ENCODE results near the gene EIF5. TPM values are rescaled to one million over a fixed set of nuclear protein-coding genes. Genes with fewer than 3 reads are reported as not detected.

The EIF5 gene
- polyA plus RNA-seq, 3 donors, result 162 to 191 (median 163) TPM

DNA sequence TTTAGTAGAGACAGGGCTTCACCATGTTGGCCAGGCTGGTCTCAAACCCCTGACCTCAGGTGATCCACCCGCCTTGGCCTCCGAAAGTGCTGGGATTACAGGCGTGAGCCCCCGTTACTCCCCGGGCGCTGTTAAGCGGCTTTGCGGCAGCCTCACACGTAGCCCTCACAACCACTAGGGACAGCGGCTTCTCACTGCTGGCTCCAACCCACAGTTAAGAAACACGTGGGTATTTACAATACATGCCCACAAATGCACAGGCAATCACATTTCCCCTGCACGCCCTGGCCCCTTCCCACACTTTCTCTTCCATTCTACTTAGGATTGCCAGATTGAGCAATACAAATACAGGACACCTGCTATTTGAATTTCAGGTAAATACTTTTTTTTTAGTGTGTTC lies 37.0 kb upstream of the EIF5 start:
- no peaks in the 10 kb centered on the region for H3K9me3 ChIP-seq (replicated peaks in 1 of 2; ENCODE audit: control insufficient read depth in 1 of 2, insufficient read depth in 1 of 2, low read length in 2 of 2)
- WGBS (ENCODE audit: insufficient coverage), result 49% methylated on average over 4 of the region's 12 CpGs
- no peak overlapping the region for H3K9ac ChIP-seq (ENCODE audit: insufficient read depth, low read length, poor library complexity, severe bottlenecking)
- no peaks in the 10 kb centered on the region for H3K4me1 ChIP-seq (ENCODE audit: control insufficient read depth in 1 of 2, insufficient read depth in 2 of 2, low read length in 2 of 2)
- H3K36me3 Mint-ChIP-seq, result no peaks in the 10 kb centered on the region
- TF ChIP-seq, protein P1, sequence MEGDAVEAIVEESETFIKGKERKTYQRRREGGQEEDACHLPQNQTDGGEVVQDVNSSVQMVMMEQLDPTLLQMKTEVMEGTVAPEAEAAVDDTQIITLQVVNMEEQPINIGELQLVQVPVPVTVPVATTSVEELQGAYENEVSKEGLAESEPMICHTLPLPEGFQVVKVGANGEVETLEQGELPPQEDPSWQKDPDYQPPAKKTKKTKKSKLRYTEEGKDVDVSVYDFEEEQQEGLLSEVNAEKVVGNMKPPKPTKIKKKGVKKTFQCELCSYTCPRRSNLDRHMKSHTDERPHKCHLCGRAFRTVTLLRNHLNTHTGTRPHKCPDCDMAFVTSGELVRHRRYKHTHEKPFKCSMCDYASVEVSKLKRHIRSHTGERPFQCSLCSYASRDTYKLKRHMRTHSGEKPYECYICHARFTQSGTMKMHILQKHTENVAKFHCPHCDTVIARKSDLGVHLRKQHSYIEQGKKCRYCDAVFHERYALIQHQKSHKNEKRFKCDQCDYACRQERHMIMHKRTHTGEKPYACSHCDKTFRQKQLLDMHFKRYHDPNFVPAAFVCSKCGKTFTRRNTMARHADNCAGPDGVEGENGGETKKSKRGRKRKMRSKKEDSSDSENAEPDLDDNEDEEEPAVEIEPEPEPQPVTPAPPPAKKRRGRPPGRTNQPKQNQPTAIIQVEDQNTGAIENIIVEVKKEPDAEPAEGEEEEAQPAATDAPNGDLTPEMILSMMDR (IDR thresholded peaks at IDR 0.05), result no peak
- H3K4me2 ChIP-seq (replicated peaks; ENCODE audit: extremely low read depth, low read length, poor library complexity, severe bottlenecking), result no peak overlapping the region
- no peaks in the 10 kb centered on the region for H4K20me1 ChIP-seq (ENCODE audit: insufficient read depth, low read length)
- no peak overlapping the region for H3K27ac Mint-ChIP-seq
- peaks cover 10 to 18% (median 16%) of the 10 kb centered on the region in 3 donors for H3K27me3 Mint-ChIP-seq (ENCODE audit: low read depth in 3 of 3)
- no peak for DNase-seq
- no peak overlapping the region for H2AFZ ChIP-seq (ENCODE audit: insufficient read depth, low read depth, low read length, poor library complexity, severe bottlenecking)
- no peaks in the 10 kb centered on the region for H3K79me2 ChIP-seq (ENCODE audit: insufficient read depth, low read length)
- peaks cover 0 to 1% (median 0%) of the 10 kb centered on the region in 7 donors for H3K9me3 Mint-ChIP-seq
- no peaks in the 10 kb centered on the region for H3K36me3 ChIP-seq (replicated peaks in 1 of 2; ENCODE audit: control insufficient read depth in 1 of 2, insufficient read depth in 2 of 2, low read length in 2 of 2)
- intact Hi-C loops (cut with micrococcal nuclease), result loop anchor here in 1 of 2 donors (10.0 kb wide), 1 partner anchor 602 kb away; no protein-coding TSS in a partner anchor
- H3K27me3 ChIP-seq (ENCODE audit: control insufficient read depth in 2 of 2, insufficient read depth in 2 of 2, low read length in 2 of 2), result peaks cover 0 to 6% of the 10 kb centered on the region in 2 donors
- H3K4me3 Mint-ChIP-seq, result no peak overlapping the region
- H3K4me3 ChIP-seq (replicated peaks in 1 of 3; ENCODE audit: low read depth in 2 of 3, low read length in 3 of 3), result no peak overlapping the region
- H3K4me1 Mint-ChIP-seq, result no peaks in the 10 kb centered on the region
- H3K27ac ChIP-seq (ENCODE audit: low read depth in 1 of 2, low read length in 2 of 2), result no peak overlapping the region

GRCh38 chr14:103298620-103299019 lies 35.4 kb upstream of the EIF5 start:
- Mint-ChIP-seq H3K36me3 (no peaks in the 10 kb centered on the region), H3K4me1 (peaks cover 13% of the 10 kb centered on the region), H3K27me3 (ENCODE audit: low read depth in 3 of 3) (peaks cover 0 to 9% (median 3%) of the 10 kb centered on the region in 3 donors), H3K27ac (no peak overlapping the region), H3K4me3 (no peak overlapping the region), H3K9me3 (peaks cover 0 to 1% (median 0%) of the 10 kb centered on the region in 7 donors)
- Histone ChIP-seq H2AFZ (ENCODE audit: insufficient read depth, low read depth, low read length, poor library complexity, severe bottlenecking) (no peak overlapping the region), H3K4me2 (replicated peaks; ENCODE audit: extremely low read depth, low read length, poor library complexity, severe bottlenecking) (no peak overlapping the region), H3K27me3 (ENCODE audit: control insufficient read depth in 2 of 2, insufficient read depth in 2 of 2, low read length in 2 of 2) (no peaks in the 10 kb centered on the region), H3K9me3 (replicated peaks in 1 of 2; ENCODE audit: control insufficient read depth in 1 of 2, insufficient read depth in 1 of 2, low read length in 2 of 2) (no peaks in the 10 kb centered on the region), H3K36me3 (replicated peaks in 1 of 2; ENCODE audit: control insufficient read depth in 1 of 2, insufficient read depth in 2 of 2, low read length in 2 of 2) (no peaks in the 10 kb centered on the region), H4K20me1 (ENCODE audit: insufficient read depth, low read length) (no peaks in the 10 kb centered on the region), H3K4me1 (ENCODE audit: control insufficient read depth in 1 of 2, insufficient read depth in 2 of 2, low read length in 2 of 2) (peaks cover 9 to 13% of the 10 kb centered on the region in 2 donors), H3K79me2 (ENCODE audit: insufficient read depth, low read length) (no peaks in the 10 kb centered on the region), H3K4me3 (replicated peaks in 1 of 3; ENCODE audit: low read depth in 2 of 3, low read length in 3 of 3) (no peak overlapping the region), H3K9ac (ENCODE audit: insufficient read depth, low read length, poor library complexity, severe bottlenecking) (no peak overlapping the region), H3K27ac (ENCODE audit: low read depth in 1 of 2, low read length in 2 of 2) (no peak overlapping the region)
- intact Hi-C loops (cut with micrococcal nuclease), result loop anchor here in 1 of 2 donors (10.0 kb wide), 1 partner anchor 604 kb away; no protein-coding TSS in a partner anchor
- DNase-seq, result no peak
- WGBS (ENCODE audit: insufficient coverage), result no CpG with 5 or more reads among the region's 1 CpG
- TF ChIP-seq, protein P1 (IDR thresholded peaks at IDR 0.05), result no peak

Measured in CD14-positive monocyte (primary cell).